GM12873 (cell line): ENCODE measurements around the gene HLCS.

Experiments used
- TF ChIP-seq, protein P1 (sequence below): IDR thresholded peaks from 2 replicates; pipeline ENCODE4 v1.5.1; 2012; ENCODE audit warnings: low read depth, mild to moderate bottlenecking, moderate library complexity, low read length, control low read depth; ENCODE audit not compliant: insufficient read depth; ENCODE audit errors: missing control alignments

HLCS gene

DNA sequence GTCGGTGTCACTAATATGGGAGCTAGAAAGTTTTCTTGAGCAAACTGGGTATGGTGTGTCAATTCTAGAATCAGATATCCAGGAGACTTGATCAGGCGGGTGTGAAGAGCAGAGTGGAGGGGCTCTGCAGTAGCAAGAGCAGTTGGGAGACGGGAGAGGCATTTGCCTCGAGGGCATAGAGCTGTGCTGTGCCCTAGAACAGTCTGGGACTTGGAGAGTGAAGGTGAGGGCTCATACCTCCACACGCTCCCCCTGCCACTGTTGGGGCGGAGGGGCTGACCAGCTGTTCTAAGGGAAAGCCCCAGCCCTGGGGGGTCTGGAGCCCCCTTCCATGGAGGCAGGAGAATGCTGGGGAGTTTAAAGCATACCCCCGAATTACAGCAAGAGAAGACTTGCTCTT lies 233.7 kb downstream of the HLCS start:
- TF ChIP-seq, protein P1, sequence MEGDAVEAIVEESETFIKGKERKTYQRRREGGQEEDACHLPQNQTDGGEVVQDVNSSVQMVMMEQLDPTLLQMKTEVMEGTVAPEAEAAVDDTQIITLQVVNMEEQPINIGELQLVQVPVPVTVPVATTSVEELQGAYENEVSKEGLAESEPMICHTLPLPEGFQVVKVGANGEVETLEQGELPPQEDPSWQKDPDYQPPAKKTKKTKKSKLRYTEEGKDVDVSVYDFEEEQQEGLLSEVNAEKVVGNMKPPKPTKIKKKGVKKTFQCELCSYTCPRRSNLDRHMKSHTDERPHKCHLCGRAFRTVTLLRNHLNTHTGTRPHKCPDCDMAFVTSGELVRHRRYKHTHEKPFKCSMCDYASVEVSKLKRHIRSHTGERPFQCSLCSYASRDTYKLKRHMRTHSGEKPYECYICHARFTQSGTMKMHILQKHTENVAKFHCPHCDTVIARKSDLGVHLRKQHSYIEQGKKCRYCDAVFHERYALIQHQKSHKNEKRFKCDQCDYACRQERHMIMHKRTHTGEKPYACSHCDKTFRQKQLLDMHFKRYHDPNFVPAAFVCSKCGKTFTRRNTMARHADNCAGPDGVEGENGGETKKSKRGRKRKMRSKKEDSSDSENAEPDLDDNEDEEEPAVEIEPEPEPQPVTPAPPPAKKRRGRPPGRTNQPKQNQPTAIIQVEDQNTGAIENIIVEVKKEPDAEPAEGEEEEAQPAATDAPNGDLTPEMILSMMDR, result no peak

DNA sequence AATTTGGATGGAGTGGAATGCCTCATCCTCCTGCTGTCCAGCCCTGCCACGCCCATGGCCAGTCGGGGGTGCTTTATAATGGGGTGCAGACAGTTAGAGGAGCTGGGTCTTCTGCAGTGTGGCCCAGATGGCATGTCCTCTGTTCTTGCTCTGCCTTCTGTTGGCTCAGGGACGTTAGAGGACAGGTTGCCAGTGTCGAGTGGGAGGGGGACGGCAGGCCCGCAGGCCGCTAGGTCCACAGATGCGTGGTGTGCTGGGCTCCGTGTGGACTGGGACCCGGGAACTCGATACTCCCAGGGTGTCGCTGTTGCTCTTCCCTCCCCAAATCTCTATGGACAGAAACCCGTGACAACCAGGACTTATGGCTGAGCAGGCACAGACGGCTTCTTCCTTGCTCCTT lies 234.3 kb downstream of the HLCS start:
- TF ChIP-seq, protein P1, result no peak

DNA sequence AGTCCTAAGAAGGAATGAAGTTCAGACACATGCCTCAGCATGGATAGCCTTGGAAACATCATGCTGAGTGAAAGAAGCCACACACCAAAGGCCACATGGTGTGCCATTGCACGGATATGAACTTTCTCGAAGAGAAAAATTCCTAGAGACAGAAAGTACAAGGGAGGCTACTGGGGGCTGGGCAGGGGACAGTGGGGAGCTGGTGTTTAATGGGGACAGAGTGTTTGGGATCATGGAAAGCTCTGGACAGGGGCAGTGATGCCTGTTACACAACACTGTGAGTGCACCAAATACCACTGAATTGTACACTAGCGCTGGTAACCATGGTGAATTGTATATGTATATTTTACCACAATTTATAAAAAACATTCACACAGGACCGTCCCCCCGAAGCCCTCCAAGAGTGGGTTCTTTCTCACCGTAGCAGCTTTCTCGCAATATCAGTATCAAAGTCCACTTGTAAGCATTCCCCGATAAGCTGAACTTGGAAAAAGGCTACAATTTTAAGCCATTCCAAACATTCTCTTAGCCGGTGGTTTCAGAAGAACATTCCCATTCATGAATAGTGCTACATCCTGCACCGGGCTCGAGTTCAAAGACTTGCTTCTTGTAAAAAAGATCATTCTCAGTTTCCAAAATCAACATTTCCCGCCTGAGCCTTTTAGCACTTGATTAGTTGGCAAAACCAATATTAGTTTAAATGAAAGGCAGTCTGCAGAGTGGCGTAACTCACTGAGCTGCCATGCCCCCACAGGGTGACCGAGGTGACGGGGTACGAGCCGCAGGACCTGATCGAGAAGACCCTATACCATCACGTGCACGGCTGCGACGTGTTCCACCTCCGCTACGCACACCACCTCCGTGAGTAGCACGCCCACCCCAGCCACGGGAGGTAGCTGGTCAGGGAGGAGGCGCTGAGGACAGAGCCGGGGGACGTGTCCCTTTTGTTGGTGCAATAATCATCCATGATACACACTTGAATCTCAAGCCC lies 235.9 kb downstream of the HLCS start:
- TF ChIP-seq, protein P1, result no peak

DNA sequence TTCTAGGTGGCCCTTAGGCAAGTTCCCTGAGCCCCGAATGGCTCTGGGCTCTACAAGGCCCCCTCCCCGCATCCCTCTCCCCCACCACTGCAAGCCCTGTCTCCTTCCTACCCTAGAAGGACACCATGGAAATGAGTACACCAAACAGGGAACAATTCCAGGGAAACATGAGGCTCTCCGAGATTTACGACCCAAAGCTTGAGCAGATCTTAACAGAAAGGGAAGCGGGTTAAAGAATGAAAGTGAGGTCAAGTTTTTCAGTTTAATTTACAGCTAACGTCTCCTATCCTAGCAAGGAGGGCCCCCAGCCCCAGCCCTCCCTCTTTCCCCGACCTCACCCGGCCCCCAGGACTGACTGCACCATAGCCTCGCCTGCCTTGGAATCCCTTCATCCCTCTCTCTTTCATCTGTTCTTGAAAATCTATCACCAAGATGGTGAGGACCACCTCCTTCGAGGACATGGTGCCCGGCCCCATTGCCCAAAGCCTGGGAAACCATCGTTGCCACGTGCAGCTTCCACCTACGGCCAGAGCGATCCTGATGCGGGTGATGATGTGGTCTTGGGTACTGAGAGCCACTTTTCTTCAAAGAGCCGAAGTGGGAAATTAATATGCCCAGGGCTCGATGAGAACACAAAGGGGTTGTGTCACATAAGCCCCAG lies 237.0 kb downstream of the HLCS start:
- TF ChIP-seq, protein P1, result no peak

DNA sequence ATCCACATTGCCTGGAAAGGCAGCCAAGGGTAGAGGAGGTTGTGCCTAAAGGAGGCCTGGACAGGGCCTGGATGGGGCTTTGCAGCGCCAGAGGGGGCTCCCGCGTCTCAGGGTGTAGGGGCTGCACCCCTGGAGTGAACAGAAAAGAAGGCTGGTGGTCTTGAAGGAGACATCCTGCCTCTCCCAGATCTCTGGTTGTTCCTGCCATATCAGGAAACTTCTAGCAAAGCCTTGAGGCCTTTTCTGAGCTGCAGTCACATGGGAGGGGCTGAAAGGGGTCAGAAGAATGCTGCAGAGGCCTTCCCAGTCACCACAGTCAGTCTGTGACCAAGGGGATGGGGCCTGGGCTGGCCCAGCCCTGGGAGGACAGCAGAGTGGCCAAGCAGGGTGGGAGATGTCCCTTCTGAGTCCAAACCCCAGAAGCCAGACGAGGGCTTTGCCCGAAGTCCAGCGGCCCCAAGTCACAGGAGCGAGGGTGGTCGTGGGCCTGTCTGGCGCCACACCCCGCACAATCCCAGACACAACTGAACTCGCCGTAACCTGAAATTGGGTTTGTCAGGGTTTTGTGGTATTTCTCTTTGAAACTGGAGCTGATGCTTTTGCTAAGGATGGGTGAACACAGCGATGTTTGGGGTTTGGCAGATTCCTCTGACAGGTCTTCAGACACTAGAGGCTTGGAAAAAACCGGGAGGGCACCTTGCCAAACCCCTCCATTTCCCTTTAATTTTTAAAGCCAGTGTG lies 237.9 kb downstream of the HLCS start:
- TF ChIP-seq, protein P1, result no peak

DNA sequence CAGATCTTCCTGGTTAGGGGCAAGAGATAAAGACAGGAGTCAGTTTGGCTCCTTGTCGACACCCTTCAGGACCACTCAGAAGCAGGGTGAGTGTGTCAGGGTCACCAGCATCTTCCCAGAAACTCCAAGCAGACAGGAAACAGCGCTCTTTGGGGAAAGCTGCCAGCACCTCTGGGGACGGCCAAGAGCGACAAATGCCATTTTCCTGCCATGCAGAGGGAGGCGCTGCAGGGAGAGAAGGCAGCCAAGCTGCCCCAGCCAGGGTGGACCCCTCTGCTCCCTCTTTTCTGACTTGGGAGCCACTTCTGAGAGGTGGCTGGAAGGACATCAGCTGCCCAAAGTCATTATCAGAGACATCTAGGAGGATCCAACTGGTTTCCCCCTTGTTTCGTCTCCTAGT lies 238.6 kb downstream of the HLCS start:
- TF ChIP-seq, protein P1, result peak; percentile 9
